HepG2 (cell line): ENCODE measurements around the gene INPP5E. TPM values are rescaled to one million over a fixed set of nuclear protein-coding genes. Genes with fewer than 3 reads are reported as not detected.

Experiments
- AHR ChIP-seq: IDR thresholded peaks from 2 replicates; pipeline ENCODE4 v1.6.1; 2018; ENCODE audit warnings: missing genetic modification reagents, missing compliant biosample characterization
- CHCHD3 ChIP-seq: sonication (generic); formaldehyde crosslinking; IDR thresholded peaks from 2 replicates; pipeline ENCODE4 v1.8.0; 2022; ENCODE audit warnings: mild to moderate bottlenecking, missing genetic modification reagents, moderate library complexity
- CREB1 ChIP-seq, 2 experiments: fragments of 450-650 bp in 1 of 2; IDR thresholded peaks; 2 replicates each; pipeline ENCODE4 v1.6.1; 2016 to 2017; ENCODE audit warnings: control low read depth in 1 of 2, mild to moderate bottlenecking in 1 of 2, missing compliant biosample characterization in 1 of 2, missing genetic modification characterization in 1 of 2
- DDIT3 ChIP-seq: sonication (generic); formaldehyde crosslinking; IDR thresholded peaks from 2 replicates; pipeline ENCODE4 v1.4.0; 2020; ENCODE audit warnings: mild to moderate bottlenecking, missing genetic modification reagents
- E2F2 ChIP-seq: sonication (generic); formaldehyde crosslinking; IDR thresholded peaks from 2 replicates; pipeline ENCODE4 v1.4.0; 2020; ENCODE audit warnings: missing genetic modification reagents, borderline replicate concordance
- HCFC1 ChIP-seq: fragments of 150-350 bp; IDR thresholded peaks from 2 replicates; pipeline ENCODE4 v1.6.1; 2014; ENCODE audit warnings: low read depth, low read length
- HHEX ChIP-seq: IDR thresholded peaks from 2 replicates; pipeline ENCODE4 v1.6.1; 2016; ENCODE audit warnings: control low read depth
- KAT8 ChIP-seq: IDR thresholded peaks from 2 replicates; pipeline ENCODE4 v1.6.1; 2016; ENCODE audit warnings: missing genetic modification reagents, missing compliant biosample characterization
- POGK ChIP-seq: sonication (generic); formaldehyde crosslinking; conservative IDR thresholded peaks from 2 replicates; pipeline ENCODE4 v1.8.0; 2022; ENCODE audit warnings: mild to moderate bottlenecking, moderate library complexity, missing genetic modification reagents
- PRPF4 ChIP-seq: fragments of 200-400 bp; formaldehyde crosslinking; IDR thresholded peaks from 2 replicates; pipeline ENCODE4 v1.6.1; 2016; ENCODE audit warnings: low read length, low read depth; ENCODE audit not compliant: poor library complexity, severe bottlenecking
- RORA ChIP-seq: sonication (generic); formaldehyde crosslinking; IDR thresholded peaks from 2 replicates; pipeline ENCODE4 v1.5.0; 2020; ENCODE audit warnings: mild to moderate bottlenecking, missing genetic modification reagents, moderate library complexity
- STAT6 ChIP-seq: sonication (generic); formaldehyde crosslinking; IDR thresholded peaks from 2 replicates; pipeline ENCODE4 v1.4.0; 2020; ENCODE audit warnings: missing genetic modification reagents, mild to moderate bottlenecking, borderline replicate concordance
- TCF12 ChIP-seq, 2 experiments: fragments of 450-650 bp in 1 of 2; sonication (generic) in 1 of 2; formaldehyde crosslinking in 1 of 2; IDR thresholded peaks; 2 replicates each; pipeline versions ENCODE4 v1.6.1 to v1.8.0; 2017 to 2022; ENCODE audit warnings: antibody characterized with exemption in 1 of 2, mild to moderate bottlenecking in 1 of 2, missing genetic modification reagents in 1 of 2, moderate library complexity in 1 of 2
- ZNF253 ChIP-seq: sonication (generic); formaldehyde crosslinking; IDR thresholded peaks from 2 replicates; pipeline ENCODE4 v1.8.0; 2022; ENCODE audit warnings: mild to moderate bottlenecking, missing genetic modification reagents, borderline replicate concordance
- ZNF550 ChIP-seq: sonication (generic); formaldehyde crosslinking; IDR thresholded peaks from 2 replicates; pipeline ENCODE4 v1.4.0; 2020; ENCODE audit warnings: mild to moderate bottlenecking, missing genetic modification reagents, borderline replicate concordance
- ZNF552 ChIP-seq: sonication (generic); formaldehyde crosslinking; IDR thresholded peaks from 2 replicates; pipeline ENCODE4 v1.9.0; 2022; ENCODE audit warnings: missing genetic modification reagents, mild to moderate bottlenecking, borderline replicate concordance
- ZNF597 ChIP-seq: sonication (generic); formaldehyde crosslinking; IDR thresholded peaks from 2 replicates; pipeline ENCODE4 v1.5.0; 2020; ENCODE audit warnings: missing genetic modification reagents
- polyA plus RNA-seq, 8 experiments: library from polyadenylated mRNA; depleted of rRNA in 3 of 8; stranded (reverse) in 7 of 8; unstranded in 1 of 8; fragments of >200 nt; fragmentation: Illumina TruSeq in 4 of 8; extraction: Trizol in 4 of 8; gene quantifications; 2 replicates each; pipeline versions ENCODE4 v1.2.1 to v1.2.3, GENCODE V29; 2011 to 2016; ENCODE audit warnings: low read depth in 4 of 8, missing spikeins in 1 of 8, mixed read lengths in 1 of 8; ENCODE audit not compliant: insufficient read depth in 1 of 8
- total RNA-seq, 5 experiments: library from RNA; depleted of rRNA; stranded (reverse); fragments of >200 nt; fragmentation: Illumina TruSeq; extraction: Trizol; gene quantifications; 2 replicates each; pipeline ENCODE4 v1.2.3, GENCODE V29; 2016; ENCODE audit warnings: low read depth in 1 of 5
- TF ChIP-seq, protein P1 (sequence below): sonication (generic); formaldehyde crosslinking; conservative IDR thresholded peaks from 2 replicates; pipeline ENCODE4 v1.8.0; 2022; ENCODE audit warnings: low read depth, missing genetic modification reagents

Gene INPP5E
- total and polyA plus RNA-seq, 2 of the 13 experiments (the other 11 are each of a cell fraction or from before 2014, with no cell fraction given), result 5.5 TPM

DNA sequence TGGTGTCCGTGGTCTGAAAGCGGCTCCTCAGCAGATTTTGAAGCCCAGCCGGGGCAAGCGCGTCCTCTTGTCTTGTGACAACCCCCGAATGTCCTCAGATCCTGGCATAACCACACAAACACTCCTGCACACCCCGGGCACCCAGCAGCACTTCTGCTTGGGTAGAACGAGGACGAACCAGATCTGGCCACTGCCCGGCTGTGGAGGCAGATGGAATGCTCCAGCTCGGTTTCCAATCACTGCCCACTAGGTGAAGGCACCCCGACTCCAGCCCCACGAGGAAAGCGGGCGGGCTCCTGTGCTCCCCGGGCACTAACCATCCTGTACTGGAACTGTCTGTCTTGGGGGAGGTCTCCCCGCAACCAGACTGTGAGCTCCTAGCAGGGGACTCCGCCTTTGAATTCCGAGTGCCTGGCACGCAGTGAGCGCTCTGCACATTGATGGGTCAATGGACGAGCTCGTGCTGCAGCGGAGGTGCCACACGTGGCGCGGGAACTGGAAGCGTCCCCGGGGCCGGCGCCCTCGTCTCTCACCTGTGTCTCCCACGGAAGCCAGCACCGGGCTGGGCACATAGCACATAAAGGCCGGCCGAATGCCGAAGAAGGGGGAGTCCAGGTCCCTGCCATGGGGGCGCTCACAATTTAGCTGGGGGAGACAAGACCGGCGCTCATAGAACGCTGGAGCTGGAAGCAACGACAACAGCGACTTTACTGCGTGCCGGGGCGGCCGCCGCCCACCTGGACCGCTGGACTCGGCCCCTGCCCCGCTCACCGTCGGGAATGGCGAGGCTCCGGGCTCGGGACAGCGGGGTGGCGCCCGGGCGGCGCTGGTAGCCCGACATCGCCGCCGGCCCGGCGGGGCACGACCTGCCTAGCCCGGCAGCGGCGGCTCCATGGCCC lies 29.8 kb downstream of the INPP5E start (continued):
- TF ChIP-seq ZNF597 (CRISPR knock-in tag) (no peak), STAT6 (CRISPR knock-in tag) (no peak), PRPF4 (no peak), RORA (CRISPR knock-in tag) (no peak), ZNF550 (CRISPR knock-in tag) (no peak), POGK (no peak), CREB1 (IDR thresholded peaks at IDR 0.05) (no peak), CREB1 (CRISPR knock-in tag; IDR thresholded peaks at IDR 0.05) (no peak), AHR (CRISPR knock-in tag) (no peak), DDIT3 (no peak), CHCHD3 (CRISPR knock-in tag) (0 out of 2 replicates have a peak, but pooled peaks have one; percentile 40), HHEX (CRISPR knock-in tag) (no peak), E2F2 (CRISPR knock-in tag) (peak; percentile 53; the same call in 1 of the 2 replicates), ZNF253 (no peak), ZNF552 (CRISPR knock-in tag) (peak; percentile 92), TCF12 (IDR thresholded peaks at IDR 0.05) (no peak), TCF12 (CRISPR knock-in tag; IDR thresholded peaks at IDR 0.05) (no peak), KAT8 (CRISPR knock-in tag) (no peak), HCFC1 (no peak)
- TF ChIP-seq, protein P1, sequence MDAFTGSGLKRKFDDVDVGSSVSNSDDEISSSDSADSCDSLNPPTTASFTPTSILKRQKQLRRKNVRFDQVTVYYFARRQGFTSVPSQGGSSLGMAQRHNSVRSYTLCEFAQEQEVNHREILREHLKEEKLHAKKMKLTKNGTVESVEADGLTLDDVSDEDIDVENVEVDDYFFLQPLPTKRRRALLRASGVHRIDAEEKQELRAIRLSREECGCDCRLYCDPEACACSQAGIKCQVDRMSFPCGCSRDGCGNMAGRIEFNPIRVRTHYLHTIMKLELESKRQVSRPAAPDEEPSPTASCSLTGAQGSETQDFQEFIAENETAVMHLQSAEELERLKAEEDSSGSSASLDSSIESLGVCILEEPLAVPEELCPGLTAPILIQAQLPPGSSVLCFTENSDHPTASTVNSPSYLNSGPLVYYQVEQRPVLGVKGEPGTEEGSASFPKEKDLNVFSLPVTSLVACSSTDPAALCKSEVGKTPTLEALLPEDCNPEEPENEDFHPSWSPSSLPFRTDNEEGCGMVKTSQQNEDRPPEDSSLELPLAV (CRISPR knock-in tag), result peak; percentile 66; the same call in 1 of the 2 replicates
